ENCODE results near the gene TUBGCP2. TPM values are rescaled to one million over a fixed set of nuclear protein-coding genes. Genes with fewer than 3 reads are reported as not detected.

TUBGCP2 gene
- total and polyA plus RNA-seq, 2 of the 13 experiments (the other 11 are each of a cell fraction or from before 2014, with no cell fraction given) = 21.3 to 34.5 TPM

GRCh38 chr10:133308421-133309099, at the start of gene TUBGCP2, which contains the start of gene ZNF511 (continued):
- TF ChIP-seq SOX5 (CRISPR knock-in tag; IDR thresholded peaks at IDR 0.05; ENCODE audit: borderline replicate concordance) = no peak
- no peak for TF ChIP-seq DZIP1 (CRISPR knock-in tag; IDR thresholded peaks at IDR 0.05)
- TF ChIP-seq MLLT10 (CRISPR knock-in tag; IDR thresholded peaks at IDR 0.05) = no peak
- TF ChIP-seq HOXA9 (CRISPR knock-in tag; IDR thresholded peaks at IDR 0.05; ENCODE audit: borderline replicate concordance) = no peak
- TF ChIP-seq HNRNPUL1 (IDR thresholded peaks at IDR 0.05; ENCODE audit: low read depth, low read length) = no peak
- TF ChIP-seq RXRB (CRISPR knock-in tag; IDR thresholded peaks at IDR 0.05; ENCODE audit: borderline replicate concordance) = no peak
- TF ChIP-seq SNAPC4 (CRISPR knock-in tag; IDR thresholded peaks at IDR 0.05) = no peak
- TF ChIP-seq ZNF562 (CRISPR knock-in tag; IDR thresholded peaks at IDR 0.05; ENCODE audit: borderline replicate concordance) = no peak
- TF ChIP-seq PITX1 (CRISPR knock-in tag; IDR thresholded peaks at IDR 0.05) = no peak
- TF ChIP-seq BHLHE40 (IDR thresholded peaks at IDR 0.05; ENCODE audit: low read length) = no peak
- TF ChIP-seq ZNF484 (CRISPR knock-in tag; IDR thresholded peaks at IDR 0.05; ENCODE audit: borderline replicate concordance, low read depth) = no peak
- TF ChIP-seq LRRFIP1 (CRISPR knock-in tag; conservative IDR thresholded peaks at IDR 0.05) = no peak
- no peak for TF ChIP-seq TIGD3 (CRISPR knock-in tag; IDR thresholded peaks at IDR 0.05; ENCODE audit: borderline replicate concordance)
